NB4 (cell line): ENCODE data around the gene DCLK1.

Experiments used
- DNase-seq: peaks from one replicate; pipeline ENCODE4 v3.0.0; 2010; ENCODE audit warnings: low read depth
- H3K4me3 ChIP-seq: one replicate; pipeline ENCODE4 v1.5.1; 2011; ENCODE audit warnings: mild to moderate bottlenecking, low read depth, low read length, moderate library complexity
- MAX ChIP-seq: IDR thresholded peaks from 2 replicates; pipeline ENCODE4 v1.6.1; 2011; ENCODE audit warnings: low read depth, low read length
- MYC ChIP-seq: IDR thresholded peaks from 2 replicates; pipeline ENCODE4 v1.6.1; 2011; ENCODE audit warnings: low read depth, low read length
- POLR2A ChIP-seq: IDR thresholded peaks from 2 replicates; pipeline ENCODE4 v1.6.1; 2011; ENCODE audit warnings: mild to moderate bottlenecking; ENCODE audit not compliant: insufficient read length; ENCODE audit errors: extremely low read depth
- TF ChIP-seq, protein P1 (sequence below): IDR thresholded peaks from one replicate; pipeline ENCODE4 v1.5.1; 2012; ENCODE audit warnings: low read depth, low read length

The DCLK1 gene

DNA sequence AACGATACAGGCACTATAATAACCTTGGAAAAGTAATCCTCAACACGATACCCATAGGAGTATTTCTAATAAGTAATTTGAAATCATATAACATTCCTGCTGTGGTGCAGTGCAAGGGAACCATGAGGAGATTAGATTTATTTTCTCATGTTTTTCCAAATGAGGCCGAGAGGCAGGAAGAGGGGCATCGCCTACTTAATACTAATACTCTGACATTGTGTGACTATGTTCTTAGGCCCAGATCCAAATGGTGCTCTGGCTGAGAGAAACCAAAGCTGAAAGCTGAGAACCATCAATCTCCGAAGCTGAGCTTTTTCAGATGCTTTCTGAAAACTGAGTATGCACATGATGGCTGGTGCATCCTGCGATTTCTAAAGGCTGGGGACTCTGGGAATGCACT lies 406.7 kb downstream of the DCLK1 start:
- no peak for DNase-seq
- no peak overlapping the region for H3K4me3 ChIP-seq
- TF ChIP-seq, protein P1, sequence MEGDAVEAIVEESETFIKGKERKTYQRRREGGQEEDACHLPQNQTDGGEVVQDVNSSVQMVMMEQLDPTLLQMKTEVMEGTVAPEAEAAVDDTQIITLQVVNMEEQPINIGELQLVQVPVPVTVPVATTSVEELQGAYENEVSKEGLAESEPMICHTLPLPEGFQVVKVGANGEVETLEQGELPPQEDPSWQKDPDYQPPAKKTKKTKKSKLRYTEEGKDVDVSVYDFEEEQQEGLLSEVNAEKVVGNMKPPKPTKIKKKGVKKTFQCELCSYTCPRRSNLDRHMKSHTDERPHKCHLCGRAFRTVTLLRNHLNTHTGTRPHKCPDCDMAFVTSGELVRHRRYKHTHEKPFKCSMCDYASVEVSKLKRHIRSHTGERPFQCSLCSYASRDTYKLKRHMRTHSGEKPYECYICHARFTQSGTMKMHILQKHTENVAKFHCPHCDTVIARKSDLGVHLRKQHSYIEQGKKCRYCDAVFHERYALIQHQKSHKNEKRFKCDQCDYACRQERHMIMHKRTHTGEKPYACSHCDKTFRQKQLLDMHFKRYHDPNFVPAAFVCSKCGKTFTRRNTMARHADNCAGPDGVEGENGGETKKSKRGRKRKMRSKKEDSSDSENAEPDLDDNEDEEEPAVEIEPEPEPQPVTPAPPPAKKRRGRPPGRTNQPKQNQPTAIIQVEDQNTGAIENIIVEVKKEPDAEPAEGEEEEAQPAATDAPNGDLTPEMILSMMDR, result no peak
- TF ChIP-seq POLR2A (no peak), MAX (no peak), MYC (no peak)

DNA sequence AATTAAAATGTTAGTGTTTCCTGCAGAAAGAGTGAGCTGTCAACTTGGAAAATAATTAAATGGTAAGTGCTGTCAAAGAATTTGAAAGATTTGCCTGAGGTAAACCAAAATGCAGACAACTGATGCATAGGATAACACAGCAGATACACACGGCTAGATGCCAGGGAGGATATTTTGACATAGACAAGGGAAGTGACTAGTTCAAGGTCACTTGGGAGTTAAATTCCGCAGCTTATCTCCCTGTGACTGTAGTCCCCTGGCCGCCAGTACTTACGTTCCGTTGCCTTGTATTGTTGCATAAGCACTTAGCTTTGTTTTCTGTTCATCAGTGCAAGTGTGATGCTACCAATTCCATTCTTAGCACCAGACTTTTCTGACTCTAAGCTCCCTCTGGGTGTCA lies 407.4 kb downstream of the DCLK1 start:
- TF ChIP-seq MYC, result no peak
- no peak for TF ChIP-seq MAX
- TF ChIP-seq POLR2A, result no peak
- TF ChIP-seq, protein P1, result no peak
- H3K4me3 ChIP-seq, result no peak overlapping the region
- peak; percentile 91 for DNase-seq

- TF ChIP-seq POLR2A (no peak), MAX (0 out of 2 replicates have a peak, but pooled peaks have one; percentile 5)
- H3K4me3 ChIP-seq, result no peak overlapping the region
- DNase-seq, result peak; percentile 74
Measured at GRCh38 chr13:35723053-35723461, 408.1 kb downstream of the DCLK1 start.

GRCh38 chr13:35722458-35723052 lies 408.6 kb downstream of the DCLK1 start:
- no peak overlapping the region for H3K4me3 ChIP-seq
- TF ChIP-seq MYC (peak; percentile 41; the same call in 1 of the 2 replicates), MAX (no peak)
- peak; percentile 74 for DNase-seq

DNA sequence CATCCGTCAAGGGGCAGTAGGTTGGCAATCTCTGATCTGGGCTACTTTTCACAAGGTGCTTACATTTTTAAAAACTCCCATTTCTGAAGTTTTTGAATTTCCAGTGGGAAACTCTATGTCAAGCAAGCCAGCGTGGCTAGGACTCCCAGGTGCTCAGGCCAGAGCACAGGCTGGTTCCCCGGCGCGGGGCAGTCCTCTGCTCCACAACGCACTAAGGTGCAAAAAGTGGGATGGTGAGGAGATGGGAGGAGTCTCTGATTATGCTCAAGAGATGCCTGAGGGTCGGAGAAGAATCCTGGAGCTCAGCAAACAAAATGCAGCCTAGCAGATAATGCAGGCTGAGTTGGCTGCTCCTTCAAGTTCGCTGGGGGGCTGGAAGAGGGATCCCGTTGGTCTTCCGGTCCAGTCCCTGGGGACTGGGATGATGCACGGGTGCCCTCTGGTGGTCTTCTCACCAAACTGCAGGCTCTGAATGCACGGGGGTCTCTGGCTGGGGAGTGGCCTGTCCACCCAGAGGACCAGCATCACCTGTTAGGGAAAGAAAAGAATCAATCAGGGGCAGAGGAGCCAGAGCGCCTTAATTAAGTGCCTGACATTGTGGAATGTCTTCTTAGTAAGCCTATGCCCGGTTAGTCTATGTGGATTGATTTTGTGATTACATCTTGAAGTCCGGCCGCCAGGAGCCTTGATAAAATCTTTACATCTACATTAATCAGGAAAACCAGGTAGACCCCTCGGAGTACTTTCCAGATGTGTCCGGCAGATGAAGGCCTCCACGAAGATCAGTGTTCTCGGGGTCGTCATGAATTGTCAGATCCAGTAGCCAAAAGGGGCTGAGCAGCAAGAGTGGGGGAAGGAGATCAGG lies 410.3 kb downstream of the DCLK1 start:
- TF ChIP-seq MYC (no peak), POLR2A (no peak)
- TF ChIP-seq, protein P1, result peak; percentile 94
- peak; percentile 60 for DNase-seq
- H3K4me3 ChIP-seq, result no peak overlapping the region

- TF ChIP-seq, protein P1, result no peak
- TF ChIP-seq MAX, result no peak
- no peak for TF ChIP-seq POLR2A
- TF ChIP-seq MYC, result no peak
- H3K4me3 ChIP-seq, result no peak overlapping the region
- DNase-seq, result no peak
Measured at GRCh38 chr13:35720290-35720689, 410.9 kb downstream of the DCLK1 start.
